22Rv1 (cell line): Measurements from ENCODE around the gene PRMT9.

ENCODE experiments used
- H3K27ac ChIP-seq: fragments of 450-650 bp; 2 replicates; pipeline ENCODE4 v1.5.1; 2017
- CTCF ChIP-seq: fragments of 450-650 bp; IDR thresholded peaks from 2 replicates; pipeline ENCODE4 v1.5.1; 2017; ENCODE audit warnings: mild to moderate bottlenecking
- ZFX ChIP-seq: fragments of 450-650 bp; IDR thresholded peaks from 2 replicates; pipeline ENCODE4 v1.6.1; 2017; ENCODE audit warnings: antibody characterized with exemption, borderline replicate concordance

The PRMT9 gene

GRCh38 chr4:147704846-147705245, 20.9 kb upstream of the PRMT9 start:
- no peak for TF ChIP-seq CTCF
- no peak for TF ChIP-seq ZFX
- no peak overlapping the region for H3K27ac ChIP-seq

GRCh38 chr4:147696866-147697265, 12.9 kb upstream of the PRMT9 start:
- H3K27ac ChIP-seq = no peak overlapping the region
- TF ChIP-seq ZFX (no peak), CTCF (no peak)

DNA sequence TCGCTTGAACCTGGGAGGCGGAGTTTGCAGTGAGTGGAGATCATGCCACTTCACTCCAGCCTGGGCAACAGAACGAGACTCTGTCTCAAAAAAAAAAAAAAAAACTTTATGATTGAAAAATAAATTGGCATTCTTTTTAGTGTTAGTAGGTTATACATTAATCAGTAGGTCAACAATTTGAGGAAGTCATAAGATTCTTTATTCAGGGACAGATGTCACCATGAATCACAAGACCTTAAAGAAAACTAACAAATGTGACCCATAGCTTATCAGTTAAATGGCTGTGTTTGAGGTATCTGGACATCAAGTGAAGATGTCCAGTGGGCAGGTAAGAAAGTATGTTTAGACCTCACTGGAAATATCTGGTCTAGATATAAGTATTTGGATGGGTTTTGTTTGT, 9.3 kb upstream of the PRMT9 start:
- peak overlapping the region; percentile 24; the same call in 1 of the 2 replicates for H3K27ac ChIP-seq
- no peak for TF ChIP-seq ZFX
- TF ChIP-seq CTCF = no peak

DNA sequence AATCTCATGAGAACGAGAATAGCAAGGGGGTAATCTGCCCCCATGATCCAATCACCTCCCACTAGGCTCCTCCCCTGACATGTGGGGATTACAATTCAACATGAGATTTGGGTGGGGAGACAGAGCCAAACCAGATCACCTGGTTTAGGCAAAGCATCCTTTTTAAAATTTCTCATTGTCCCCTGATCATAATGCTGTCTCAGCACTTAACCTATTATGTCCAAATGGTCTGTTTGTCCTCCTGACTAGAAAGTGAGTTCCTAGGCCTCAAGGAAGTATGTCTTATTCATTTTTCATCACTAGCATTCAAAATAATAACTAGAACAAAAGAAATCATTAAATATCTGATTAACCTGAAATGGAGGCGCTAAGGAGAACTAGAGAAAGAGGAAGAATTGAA, 7.9 kb upstream of the PRMT9 start:
- H3K27ac ChIP-seq = no peak overlapping the region

DNA sequence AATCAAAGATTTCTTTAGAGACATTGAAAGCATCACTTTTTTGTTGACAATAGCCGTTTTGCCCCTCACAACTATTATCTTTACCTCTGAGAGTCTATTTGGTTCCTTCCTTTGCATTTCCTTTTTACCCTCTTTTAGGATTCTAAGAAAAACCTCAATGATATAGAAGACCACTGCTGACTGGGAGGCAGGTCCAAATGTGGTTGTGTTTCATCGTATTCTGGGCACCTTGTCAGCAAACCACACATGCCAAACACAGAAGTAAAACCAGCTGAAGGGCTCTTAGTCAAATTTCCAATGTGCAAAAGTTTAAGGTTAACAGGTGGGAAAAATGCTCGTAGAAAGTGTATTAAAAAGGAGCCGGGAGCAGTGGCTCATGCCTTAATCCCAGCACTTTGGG, 5.1 kb upstream of the PRMT9 start:
- no peak overlapping the region for H3K27ac ChIP-seq
- TF ChIP-seq ZFX (no peak), CTCF (no peak)

More for the DNA sequence above, 7.9 kb upstream of the PRMT9 start:
- TF ChIP-seq ZFX (no peak), CTCF (no peak)

GRCh38 chr4:147683188-147683591, 773 bp downstream of the PRMT9 start:
- TF ChIP-seq CTCF = no peak
- TF ChIP-seq ZFX = no peak
- peak overlapping the region; percentile 82 for H3K27ac ChIP-seq

GRCh38 chr4:147682755-147683154, 1.2 kb downstream of the PRMT9 start:
- H3K27ac ChIP-seq = no peak overlapping the region
- TF ChIP-seq ZFX = no peak
- no peak for TF ChIP-seq CTCF
